Gastrocnemius medialis (tissue), 4 donors: ENCODE results near the gene C3orf70. TPM values are rescaled to one million over a fixed set of nuclear protein-coding genes. Genes with fewer than 3 reads are reported as not detected.

Experiments
- ATAC-seq, 2 donors: fragments of 150-250 bp; one replicate each; pipeline ENCODE4 v1.9.1; 2016
- DNase-seq, 2 donors: peaks; one replicate each; pipeline ENCODE4 v3.0.0-alpha.2; 2019
- H3K27ac ChIP-seq, 4 donors: fragments of 200-600 bp; sonication (generic); 1 replicate in 1 of 4; 2 replicates in 3 of 4; pipeline ENCODE4 v1.5.1; 2016 to 2018; ENCODE audit warnings: mild to moderate bottlenecking in 2 of 4, moderate library complexity in 1 of 4
- H3K27me3 ChIP-seq, 3 donors: fragments of 200-600 bp; sonication (generic) in 2 of 3; 1 replicate in 1 of 3; 2 replicates in 2 of 3; pipeline versions ENCODE4 v1.5.1 to v1.6.0; 2016 to 2019; ENCODE audit warnings: mild to moderate bottlenecking in 1 of 3, moderate library complexity in 1 of 3
- H3K36me3 ChIP-seq, 2 donors: fragments of 200-600 bp; sonication (generic) in 1 of 2; one replicate each; pipeline ENCODE4 v1.5.1; 2017 to 2018
- H3K4me1 ChIP-seq, 2 donors: fragments of 200-600 bp; sonication (generic) in 1 of 2; one replicate each; pipeline ENCODE4 v1.5.1; 2016 to 2017; ENCODE audit warnings: mild to moderate bottlenecking in 2 of 2
- H3K4me3 ChIP-seq, 4 donors: fragments of 200-600 bp; sonication (generic) in 3 of 4; 1 replicate in 1 of 4; 2 replicates in 3 of 4; pipeline ENCODE4 v1.5.1; 2016 to 2019; ENCODE audit warnings: mild to moderate bottlenecking in 2 of 4
- H3K9me3 ChIP-seq, 3 donors: fragments of 200-600 bp; sonication (generic) in 2 of 3; 1 replicate in 1 of 3; 2 replicates in 2 of 3; pipeline ENCODE4 v1.5.1; 2016 to 2019
- POLR2A ChIP-seq, 2 donors: fragments of 450-650 bp; IDR thresholded peaks; one replicate each; pipeline ENCODE4 v1.6.1; 2017; ENCODE audit warnings: antibody characterized with exemption in 2 of 2, mild to moderate bottlenecking in 2 of 2, moderate library complexity in 2 of 2
- in situ Hi-C, 4 donors: fragments of 200-750 bp; cut with MboI; loops; one replicate each; pipeline versions ENCODE4 v1.15.0 to v1.8.0; 2017; ENCODE audit warnings: low sequenced_read_pairs in 4 of 4
- intact Hi-C: fragments of 100-400 bp; cut with DNase I; formaldehyde crosslinking; loops from one replicate; pipeline ENCODE4 v1.15.1; 2023; ENCODE audit warnings: low total_unique reads
- total RNA-seq, 4 donors: library from RNA; depleted of rRNA; stranded (reverse); fragments of >200 nt; gene quantifications; one replicate each; pipeline versions ENCODE4 v1.1.0 to v1.2.3, GENCODE V29; 2016
- TF ChIP-seq, protein P1 (sequence below), 5 experiments: fragments of 450-650 bp in 3 of 5; fragments of 200-600 bp in 2 of 5; sonication (generic) in 2 of 5; IDR thresholded peaks in 4 of 5; conservative IDR thresholded peaks in 1 of 5; 1 replicate in 4 of 5; 2 replicates in 1 of 5; pipeline ENCODE4 v1.5.1; 2016 to 2019; ENCODE audit warnings: antibody characterized with exemption in 5 of 5, mild to moderate bottlenecking in 3 of 5, moderate library complexity in 3 of 5

The C3orf70 gene
- total RNA-seq, 4 donors from 2014 or later = 0.42 to 1.1 (median 0.59) TPM

DNA sequence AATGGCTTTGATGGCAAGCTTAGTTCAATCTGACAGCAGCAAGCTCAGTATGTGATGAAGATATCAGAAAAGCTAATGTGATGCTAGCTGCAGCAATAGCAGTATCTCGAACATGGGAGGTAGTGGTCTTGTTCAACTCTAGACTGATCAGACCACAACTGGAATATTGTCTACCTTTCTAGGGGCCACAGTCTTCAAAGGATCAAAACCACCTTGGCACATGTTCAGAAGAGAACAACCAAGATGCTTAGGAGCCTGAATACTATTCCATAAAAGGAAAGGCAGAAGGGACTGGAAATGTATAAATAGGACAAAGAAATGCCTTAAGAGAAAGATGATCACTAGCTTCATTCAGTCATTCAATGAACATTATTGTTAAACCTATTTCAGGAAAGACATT lies 2.3 kb downstream of the C3orf70 start:
- Histone ChIP-seq H3K4me1 (no peaks in the 10 kb centered on the region), H3K9me3 (no peaks in the 10 kb centered on the region), H3K36me3 (no peaks in the 10 kb centered on the region), H3K4me3 (no peak overlapping the region), H3K27me3 (peaks cover 30 to 46% (median 44%) of the 10 kb centered on the region in 3 donors), H3K27ac (no peak overlapping the region)
- in situ Hi-C loops = no loop called here
- intact Hi-C loops = no loop called here
- TF ChIP-seq POLR2A (IDR thresholded peaks at IDR 0.05) = no peak
- TF ChIP-seq, protein P1, sequence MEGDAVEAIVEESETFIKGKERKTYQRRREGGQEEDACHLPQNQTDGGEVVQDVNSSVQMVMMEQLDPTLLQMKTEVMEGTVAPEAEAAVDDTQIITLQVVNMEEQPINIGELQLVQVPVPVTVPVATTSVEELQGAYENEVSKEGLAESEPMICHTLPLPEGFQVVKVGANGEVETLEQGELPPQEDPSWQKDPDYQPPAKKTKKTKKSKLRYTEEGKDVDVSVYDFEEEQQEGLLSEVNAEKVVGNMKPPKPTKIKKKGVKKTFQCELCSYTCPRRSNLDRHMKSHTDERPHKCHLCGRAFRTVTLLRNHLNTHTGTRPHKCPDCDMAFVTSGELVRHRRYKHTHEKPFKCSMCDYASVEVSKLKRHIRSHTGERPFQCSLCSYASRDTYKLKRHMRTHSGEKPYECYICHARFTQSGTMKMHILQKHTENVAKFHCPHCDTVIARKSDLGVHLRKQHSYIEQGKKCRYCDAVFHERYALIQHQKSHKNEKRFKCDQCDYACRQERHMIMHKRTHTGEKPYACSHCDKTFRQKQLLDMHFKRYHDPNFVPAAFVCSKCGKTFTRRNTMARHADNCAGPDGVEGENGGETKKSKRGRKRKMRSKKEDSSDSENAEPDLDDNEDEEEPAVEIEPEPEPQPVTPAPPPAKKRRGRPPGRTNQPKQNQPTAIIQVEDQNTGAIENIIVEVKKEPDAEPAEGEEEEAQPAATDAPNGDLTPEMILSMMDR (IDR thresholded peaks at IDR 0.05 in 4 of 5, conservative IDR thresholded peaks at IDR 0.05 in 1 of 5) = no peak
- ATAC-seq (no peak), DNase-seq (no peak)

DNA sequence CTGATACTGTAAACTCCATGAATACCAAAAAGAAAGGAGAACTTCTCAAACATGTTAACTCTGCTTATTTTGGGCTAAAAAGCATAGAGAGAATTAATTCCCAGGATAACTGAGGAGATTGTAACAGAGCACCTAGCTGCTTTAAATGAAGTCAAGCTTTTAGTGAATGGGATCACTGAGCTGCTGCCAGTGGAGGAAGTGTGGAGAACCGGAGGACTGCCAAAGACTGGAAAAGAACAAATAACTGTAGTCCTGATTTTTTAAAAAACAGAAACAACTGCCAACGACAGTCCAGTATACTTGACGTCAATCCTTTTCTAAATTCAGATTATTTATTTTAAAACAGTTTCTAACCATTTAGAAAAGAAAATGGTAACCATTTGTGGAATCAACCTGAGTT lies 3.3 kb downstream of the C3orf70 start:
- DNase-seq (no peak), ATAC-seq (no peak)
- intact Hi-C loops = no loop called here
- Histone ChIP-seq H3K27me3 (peaks cover 26 to 46% (median 39%) of the 10 kb centered on the region in 3 donors), H3K4me3 (no peak overlapping the region), H3K27ac (no peak overlapping the region), H3K9me3 (no peaks in the 10 kb centered on the region), H3K36me3 (no peaks in the 10 kb centered on the region), H3K4me1 (no peaks in the 10 kb centered on the region)
- TF ChIP-seq, protein P1 (IDR thresholded peaks at IDR 0.05 in 4 of 5, conservative IDR thresholded peaks at IDR 0.05 in 1 of 5) = no peak
- TF ChIP-seq POLR2A (IDR thresholded peaks at IDR 0.05) = no peak
- in situ Hi-C loops = no loop called here

DNA sequence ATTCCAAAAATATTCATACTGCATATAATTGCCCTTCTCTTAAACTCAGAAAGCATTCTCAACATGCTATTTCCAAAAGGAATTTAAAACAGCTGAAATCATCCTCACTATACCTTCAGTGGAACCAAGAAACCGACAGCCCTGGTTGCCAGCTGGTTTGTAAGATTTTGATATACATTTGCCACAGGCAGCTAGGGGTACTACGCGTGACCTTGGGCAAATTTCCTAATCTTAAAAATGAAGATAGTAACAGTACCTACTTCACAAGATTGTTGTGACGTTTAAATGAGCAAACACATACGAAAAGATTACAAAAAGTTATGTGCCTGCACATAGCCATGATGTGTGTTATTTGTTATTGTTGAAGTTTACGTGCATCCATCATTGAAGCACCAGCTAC lies 7.3 kb downstream of the C3orf70 start:
- H3K4me3 ChIP-seq = no peak overlapping the region
- no peak for ATAC-seq
- intact Hi-C loops (no loop called here), in situ Hi-C loops (no loop called here)
- H3K4me1 ChIP-seq = no peaks in the 10 kb centered on the region
- H3K27ac ChIP-seq = no peak overlapping the region
- no peaks in the 10 kb centered on the region for H3K9me3 ChIP-seq
- no peaks in the 10 kb centered on the region for H3K36me3 ChIP-seq
- no peak for TF ChIP-seq POLR2A (IDR thresholded peaks at IDR 0.05)
- TF ChIP-seq, protein P1 (IDR thresholded peaks at IDR 0.05 in 4 of 5, conservative IDR thresholded peaks at IDR 0.05 in 1 of 5) = no peak
- DNase-seq = no peak
- H3K27me3 ChIP-seq = peaks cover 6 to 10% (median 8%) of the 10 kb centered on the region in 3 donors

DNA sequence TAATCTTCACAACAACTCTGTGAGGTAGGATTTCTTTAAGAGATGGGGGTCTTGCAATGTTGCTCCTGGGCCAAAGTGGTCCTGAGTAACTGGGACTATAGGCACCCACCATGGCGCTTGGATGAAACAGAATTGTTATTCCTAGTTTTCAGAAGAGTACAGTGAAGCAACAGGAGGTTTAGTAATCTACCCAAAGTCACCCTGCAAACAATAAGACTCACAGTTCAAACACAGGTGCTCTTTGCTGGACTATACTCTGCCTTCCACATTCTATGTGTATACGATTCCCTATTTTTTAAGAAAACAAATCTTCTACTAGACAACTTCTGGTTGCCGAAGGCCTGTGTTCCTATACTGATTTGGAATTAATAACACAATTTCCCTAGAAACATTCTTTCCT lies 8.1 kb downstream of the C3orf70 start:
- intact Hi-C loops (no loop called here), in situ Hi-C loops (no loop called here)
- Histone ChIP-seq H3K9me3 (no peaks in the 10 kb centered on the region), H3K4me1 (no peaks in the 10 kb centered on the region), H3K27me3 (peaks cover 3 to 6% (median 5%) of the 10 kb centered on the region in 3 donors), H3K27ac (no peak overlapping the region), H3K36me3 (no peaks in the 10 kb centered on the region), H3K4me3 (no peak overlapping the region)
- ATAC-seq (no peak), DNase-seq (no peak)
- TF ChIP-seq, protein P1 (IDR thresholded peaks at IDR 0.05 in 4 of 5, conservative IDR thresholded peaks at IDR 0.05 in 1 of 5) = no peak
- no peak for TF ChIP-seq POLR2A (IDR thresholded peaks at IDR 0.05)

DNA sequence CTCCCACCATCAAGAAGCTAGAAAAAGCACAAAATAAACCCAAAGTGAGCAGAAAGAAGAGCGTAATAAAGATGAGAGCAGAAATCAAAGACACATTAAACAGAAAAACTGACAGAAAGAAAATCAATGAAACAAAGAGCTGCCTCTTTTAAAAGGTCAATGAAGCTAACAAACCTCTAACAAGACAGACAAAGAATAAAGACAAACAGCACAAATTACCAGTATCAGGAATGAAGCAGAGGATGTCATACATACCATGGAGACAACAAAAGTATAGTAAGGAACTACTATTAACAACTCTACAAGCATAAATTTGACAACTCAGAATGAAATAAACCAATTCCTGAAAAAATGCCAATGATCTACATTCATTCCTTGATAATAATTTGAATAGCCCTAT lies 15.0 kb downstream of the C3orf70 start:
- Histone ChIP-seq H3K4me1 (no peaks in the 10 kb centered on the region), H3K27ac (no peak overlapping the region), H3K36me3 (no peaks in the 10 kb centered on the region), H3K4me3 (no peak overlapping the region), H3K27me3 (no peaks in the 10 kb centered on the region), H3K9me3 (no peaks in the 10 kb centered on the region)
- DNase-seq = no peak
- no peak for ATAC-seq
- intact Hi-C loops = no loop called here
- no peak for TF ChIP-seq POLR2A (IDR thresholded peaks at IDR 0.05)
- TF ChIP-seq, protein P1 (IDR thresholded peaks at IDR 0.05 in 4 of 5, conservative IDR thresholded peaks at IDR 0.05 in 1 of 5) = no peak
- in situ Hi-C loops = no loop called here
